ENCODE measurements around the gene POLR3B.

Gene POLR3B

GRCh38 chr12:106329231-106329982 lies 28.1 kb upstream of the POLR3B start:
- H3K9me3 ChIP-seq (ENCODE audit: control insufficient read depth, low read length), result no peaks in the 10 kb centered on the region
- H3K9ac ChIP-seq, result no peak overlapping the region
- peaks cover 7% of the 10 kb centered on the region for H3K4me1 ChIP-seq
- no peak for TF ChIP-seq CTCF (IDR thresholded peaks at IDR 0.05)
- H3K27me3 ChIP-seq (ENCODE audit: control insufficient read depth, insufficient read depth, low read length), result no peaks in the 10 kb centered on the region
- no peaks in the 10 kb centered on the region for H3K79me2 ChIP-seq
- H3K4me3 ChIP-seq (ENCODE audit: low read depth, low read length), result no peak overlapping the region
- no peak overlapping the region for H2AFZ ChIP-seq
- no peak overlapping the region for H3K4me2 ChIP-seq (ENCODE audit: low read length)
- H3K27ac ChIP-seq, result no peak overlapping the region
- H3K36me3 ChIP-seq (ENCODE audit: control insufficient read depth, insufficient read depth, low read length), result no peaks in the 10 kb centered on the region

GRCh38 chr12:106331599-106331998 lies 25.9 kb upstream of the POLR3B start:
- Histone ChIP-seq H3K4me2 (ENCODE audit: low read length) (no peak overlapping the region), H3K4me3 (ENCODE audit: low read depth, low read length) (no peak overlapping the region), H3K4me1 (peaks cover 8% of the 10 kb centered on the region), H2AFZ (no peak overlapping the region), H3K79me2 (no peaks in the 10 kb centered on the region), H3K9ac (no peak overlapping the region), H3K27ac (no peak overlapping the region), H3K9me3 (ENCODE audit: control insufficient read depth, low read length) (no peaks in the 10 kb centered on the region), H3K36me3 (ENCODE audit: control insufficient read depth, insufficient read depth, low read length) (no peaks in the 10 kb centered on the region), H3K27me3 (ENCODE audit: control insufficient read depth, insufficient read depth, low read length) (no peaks in the 10 kb centered on the region)
- TF ChIP-seq CTCF (IDR thresholded peaks at IDR 0.05), result no peak

- Histone ChIP-seq H3K9ac (no peak overlapping the region), H3K9me3 (ENCODE audit: control insufficient read depth, low read length) (no peaks in the 10 kb centered on the region), H3K36me3 (ENCODE audit: control insufficient read depth, insufficient read depth, low read length) (no peaks in the 10 kb centered on the region), H3K4me2 (ENCODE audit: low read length) (no peak overlapping the region), H3K4me3 (ENCODE audit: low read depth, low read length) (no peak overlapping the region), H2AFZ (no peak overlapping the region), H3K27me3 (ENCODE audit: control insufficient read depth, insufficient read depth, low read length) (no peaks in the 10 kb centered on the region), H3K79me2 (no peaks in the 10 kb centered on the region), H3K27ac (no peak overlapping the region), H3K4me1 (peaks cover 14% of the 10 kb centered on the region)
- no peak for TF ChIP-seq CTCF (IDR thresholded peaks at IDR 0.05)
Observed at GRCh38 chr12:106332536-106332935, 25.0 kb upstream of the POLR3B start.

- no peaks in the 10 kb centered on the region for H3K27me3 ChIP-seq (ENCODE audit: control insufficient read depth, insufficient read depth, low read length)
- H3K4me1 ChIP-seq, result peaks cover 14% of the 10 kb centered on the region
- no peak overlapping the region for H2AFZ ChIP-seq
- no peak overlapping the region for H3K4me2 ChIP-seq (ENCODE audit: low read length)
- no peak overlapping the region for H3K27ac ChIP-seq
- H3K36me3 ChIP-seq (ENCODE audit: control insufficient read depth, insufficient read depth, low read length), result no peaks in the 10 kb centered on the region
- no peak overlapping the region for H3K4me3 ChIP-seq (ENCODE audit: low read depth, low read length)
- no peaks in the 10 kb centered on the region for H3K9me3 ChIP-seq (ENCODE audit: control insufficient read depth, low read length)
- no peak overlapping the region for H3K9ac ChIP-seq
- no peak for TF ChIP-seq CTCF (IDR thresholded peaks at IDR 0.05)
- H3K79me2 ChIP-seq, result no peaks in the 10 kb centered on the region
Observed at GRCh38 chr12:106333010-106333409, 24.5 kb upstream of the POLR3B start.

- no peaks in the 10 kb centered on the region for H3K9me3 ChIP-seq (ENCODE audit: control insufficient read depth, low read length)
- no peak overlapping the region for H2AFZ ChIP-seq
- H3K9ac ChIP-seq, result no peak overlapping the region
- TF ChIP-seq CTCF (IDR thresholded peaks at IDR 0.05), result no peak
- H3K36me3 ChIP-seq (ENCODE audit: control insufficient read depth, insufficient read depth, low read length), result no peaks in the 10 kb centered on the region
- no peaks in the 10 kb centered on the region for H3K79me2 ChIP-seq
- H3K4me1 ChIP-seq, result peaks cover 14% of the 10 kb centered on the region
- no peak overlapping the region for H3K4me3 ChIP-seq (ENCODE audit: low read depth, low read length)
- no peak overlapping the region for H3K27ac ChIP-seq
- no peak overlapping the region for H3K4me2 ChIP-seq (ENCODE audit: low read length)
- no peaks in the 10 kb centered on the region for H3K27me3 ChIP-seq (ENCODE audit: control insufficient read depth, insufficient read depth, low read length)
Observed at GRCh38 chr12:106333756-106334155, 23.8 kb upstream of the POLR3B start.

All from parathyroid adenoma (tissue), 2 donors.